Liver (tissue), 9 donors: ENCODE measurements around the gene IP6K3. TPM values are rescaled to one million over a fixed set of nuclear protein-coding genes. Genes with fewer than 3 reads are reported as not detected.
A peak's percentile ranks its signal among the peaks of the same experiment; 100 is the strongest.

Source experiments
- DNase-seq: peaks from one replicate; pipeline ENCODE4 v3.0.0-alpha.2; 2017; ENCODE audit warnings: low spot score
- H3K27ac ChIP-seq, 2 donors: one replicate each; pipeline ENCODE4 v1.7.0; 2013; ENCODE audit warnings: inconsistent platforms in 2 of 2, low read length in 2 of 2, control low read depth in 1 of 2, low read depth in 1 of 2, mild to moderate bottlenecking in 1 of 2
- H3K27me3 ChIP-seq, 4 donors: one replicate each; pipeline versions ENCODE4 v1.6.1 to v1.7.0; 2013; ENCODE audit warnings: low read length in 3 of 4, inconsistent platforms in 1 of 4, mild to moderate bottlenecking in 1 of 4, moderate library complexity in 1 of 4; ENCODE audit not compliant: control insufficient read depth in 4 of 4, insufficient read depth in 4 of 4
- H3K36me3 ChIP-seq, 4 donors: one replicate each; pipeline versions ENCODE4 v1.6.1 to v1.7.0; 2013; ENCODE audit warnings: low read length in 3 of 4, mild to moderate bottlenecking in 3 of 4, low read depth in 1 of 4, moderate library complexity in 1 of 4; ENCODE audit not compliant: control insufficient read depth in 4 of 4, insufficient read depth in 3 of 4
- H3K4me1 ChIP-seq, 4 donors: one replicate each; pipeline versions ENCODE4 v1.6.1 to v1.7.0; 2013; ENCODE audit warnings: low read length in 3 of 4, mild to moderate bottlenecking in 3 of 4, moderate library complexity in 1 of 4; ENCODE audit not compliant: control insufficient read depth in 4 of 4, insufficient read depth in 4 of 4
- H3K4me3 ChIP-seq, 3 donors: one replicate each; pipeline versions ENCODE4 v1.6.1 to v1.7.0; 2013; ENCODE audit warnings: low read length in 3 of 3, control low read depth in 1 of 3, low read depth in 1 of 3, mild to moderate bottlenecking in 1 of 3
- H3K9ac ChIP-seq, 2 donors: one replicate each; pipeline ENCODE4 v1.7.0; 2013; ENCODE audit warnings: low read length in 2 of 2, mild to moderate bottlenecking in 2 of 2, moderate library complexity in 2 of 2, control low read depth in 1 of 2, low read depth in 1 of 2
- H3K9me3 ChIP-seq, 4 donors: one replicate each; pipeline versions ENCODE4 v1.6.1 to v1.7.0; 2013; ENCODE audit warnings: low read length in 3 of 4; ENCODE audit not compliant: control insufficient read depth in 4 of 4
- ATF3 ChIP-seq: IDR thresholded peaks from 2 replicates; pipeline ENCODE4 v1.6.1; 2016; ENCODE audit warnings: antibody characterized with exemption
- CTCF ChIP-seq: fragments of 150-350 bp; IDR thresholded peaks from 2 replicates; pipeline ENCODE4 v1.5.1; 2017; ENCODE audit warnings: improper control_type of control experiment, low read depth, low read length; ENCODE audit not compliant: missing input control
- EGR1 ChIP-seq, 2 donors: IDR thresholded peaks; 2 replicates each; pipeline ENCODE4 v1.6.1; 2016 to 2018; ENCODE audit warnings: antibody characterized with exemption in 2 of 2, low read depth in 2 of 2
- FOXA1 ChIP-seq: IDR thresholded peaks from 2 replicates; pipeline ENCODE4 v1.6.1; 2016; ENCODE audit warnings: antibody characterized with exemption
- FOXA2 ChIP-seq: IDR thresholded peaks from 2 replicates; pipeline ENCODE4 v1.6.1; 2016; ENCODE audit warnings: antibody characterized with exemption
- GABPA ChIP-seq, 2 donors: IDR thresholded peaks in 1 of 2; conservative IDR thresholded peaks in 1 of 2; 2 replicates each; pipeline ENCODE4 v1.6.1; 2016; ENCODE audit warnings: antibody characterized with exemption in 2 of 2, mild to moderate bottlenecking in 1 of 2, moderate library complexity in 1 of 2
- HNF4A ChIP-seq, 2 donors: conservative IDR thresholded peaks; 2 replicates each; pipeline ENCODE4 v1.6.1; 2016; ENCODE audit warnings: antibody characterized with exemption in 2 of 2, mild to moderate bottlenecking in 2 of 2
- HNF4G ChIP-seq: IDR thresholded peaks from 2 replicates; pipeline ENCODE4 v1.6.1; 2016; ENCODE audit warnings: antibody characterized with exemption
- JUND ChIP-seq, 2 donors: IDR thresholded peaks; 2 replicates each; pipeline ENCODE4 v1.6.1; 2016; ENCODE audit warnings: antibody characterized with exemption in 2 of 2
- MAX ChIP-seq: IDR thresholded peaks from 2 replicates; pipeline ENCODE4 v1.6.1; 2016; ENCODE audit warnings: antibody characterized with exemption
- NR2F2 ChIP-seq: IDR thresholded peaks from 2 replicates; pipeline ENCODE4 v1.6.1; 2016; ENCODE audit warnings: antibody characterized with exemption
- RAD21 ChIP-seq, 2 donors: IDR thresholded peaks; 2 replicates each; pipeline ENCODE4 v1.6.1; 2016; ENCODE audit warnings: antibody characterized with exemption in 2 of 2, mild to moderate bottlenecking in 2 of 2
- RXRA ChIP-seq, 2 donors: IDR thresholded peaks; 2 replicates each; pipeline ENCODE4 v1.6.1; 2017 to 2018; ENCODE audit warnings: antibody characterized with exemption in 2 of 2, mild to moderate bottlenecking in 1 of 2
- SP1 ChIP-seq: IDR thresholded peaks from 2 replicates; pipeline ENCODE4 v1.6.1; 2018; ENCODE audit warnings: antibody characterized with exemption, mild to moderate bottlenecking
- TAF1 ChIP-seq: conservative IDR thresholded peaks from 2 replicates; pipeline ENCODE4 v1.6.1; 2016; ENCODE audit warnings: antibody characterized with exemption, mild to moderate bottlenecking
- YY1 ChIP-seq: IDR thresholded peaks from 2 replicates; pipeline ENCODE4 v1.6.1; 2016; ENCODE audit warnings: antibody characterized with exemption, mild to moderate bottlenecking
- ZBTB33 ChIP-seq: IDR thresholded peaks from 2 replicates; pipeline ENCODE4 v1.6.1; 2016; ENCODE audit warnings: antibody characterized with exemption
- WGBS: extraction: QIAGEN DNeasy Blood & Tissue Kit; methylation state at CpG from one replicate; pipeline ENCODE4 v1.1.7; 2013; 5-methylcytosine and 5-hydroxymethylcytosine counted together
- polyA plus RNA-seq, 2 donors: library from polyadenylated mRNA; stranded (reverse) in 1 of 2; unstranded in 1 of 2; fragments of 200-250 nt in 1 of 2; fragments of >200 nt in 1 of 2; fragmentation: Nextera tagmentation in 1 of 2; extraction: Ambion mirVana in 1 of 2; gene quantifications; one replicate each; pipeline versions ENCODE4 v1.2.1 to v1.2.3, GENCODE V29; 2013 to 2015
- total RNA-seq, 2 donors: library from RNA; depleted of rRNA; stranded (reverse); fragments of >200 nt; gene quantifications; one replicate each; pipeline ENCODE4 v1.2.3, GENCODE V29; 2014
- TF ChIP-seq, protein P1 (sequence below): IDR thresholded peaks from 2 replicates; pipeline ENCODE4 v1.6.1; 2016; ENCODE audit warnings: antibody characterized with exemption, mild to moderate bottlenecking
- donor health status: healthy.
- donor health status: healthy.
- donor health status: healthy.
- donor health status: healthy.
- donor health status: healthy.

The IP6K3 gene
- total and polyA plus RNA-seq, 4 donors: 1.5 to 12.9 (median 6.7) TPM

GRCh38 chr6:33759887-33760629, 13.4 kb upstream of the IP6K3 start:
- no peak overlapping the region for H3K9ac ChIP-seq
- H3K27me3 ChIP-seq: no peaks in the 10 kb centered on the region
- H3K27ac ChIP-seq: no peak overlapping the region
- DNase-seq: no peak
- H3K4me1 ChIP-seq: peaks cover 8 to 34% (median 23%) of the 10 kb centered on the region in 4 donors
- no peaks in the 10 kb centered on the region for H3K36me3 ChIP-seq
- no peak for TF ChIP-seq GABPA (IDR thresholded peaks at IDR 0.05 in 1 of 2, conservative IDR thresholded peaks at IDR 0.05 in 1 of 2)
- TF ChIP-seq MAX: no peak
- TF ChIP-seq HNF4A (conservative IDR thresholded peaks at IDR 0.05): no peak
- TF ChIP-seq JUND (IDR thresholded peaks at IDR 0.05): no peak
- TF ChIP-seq, protein P1, sequence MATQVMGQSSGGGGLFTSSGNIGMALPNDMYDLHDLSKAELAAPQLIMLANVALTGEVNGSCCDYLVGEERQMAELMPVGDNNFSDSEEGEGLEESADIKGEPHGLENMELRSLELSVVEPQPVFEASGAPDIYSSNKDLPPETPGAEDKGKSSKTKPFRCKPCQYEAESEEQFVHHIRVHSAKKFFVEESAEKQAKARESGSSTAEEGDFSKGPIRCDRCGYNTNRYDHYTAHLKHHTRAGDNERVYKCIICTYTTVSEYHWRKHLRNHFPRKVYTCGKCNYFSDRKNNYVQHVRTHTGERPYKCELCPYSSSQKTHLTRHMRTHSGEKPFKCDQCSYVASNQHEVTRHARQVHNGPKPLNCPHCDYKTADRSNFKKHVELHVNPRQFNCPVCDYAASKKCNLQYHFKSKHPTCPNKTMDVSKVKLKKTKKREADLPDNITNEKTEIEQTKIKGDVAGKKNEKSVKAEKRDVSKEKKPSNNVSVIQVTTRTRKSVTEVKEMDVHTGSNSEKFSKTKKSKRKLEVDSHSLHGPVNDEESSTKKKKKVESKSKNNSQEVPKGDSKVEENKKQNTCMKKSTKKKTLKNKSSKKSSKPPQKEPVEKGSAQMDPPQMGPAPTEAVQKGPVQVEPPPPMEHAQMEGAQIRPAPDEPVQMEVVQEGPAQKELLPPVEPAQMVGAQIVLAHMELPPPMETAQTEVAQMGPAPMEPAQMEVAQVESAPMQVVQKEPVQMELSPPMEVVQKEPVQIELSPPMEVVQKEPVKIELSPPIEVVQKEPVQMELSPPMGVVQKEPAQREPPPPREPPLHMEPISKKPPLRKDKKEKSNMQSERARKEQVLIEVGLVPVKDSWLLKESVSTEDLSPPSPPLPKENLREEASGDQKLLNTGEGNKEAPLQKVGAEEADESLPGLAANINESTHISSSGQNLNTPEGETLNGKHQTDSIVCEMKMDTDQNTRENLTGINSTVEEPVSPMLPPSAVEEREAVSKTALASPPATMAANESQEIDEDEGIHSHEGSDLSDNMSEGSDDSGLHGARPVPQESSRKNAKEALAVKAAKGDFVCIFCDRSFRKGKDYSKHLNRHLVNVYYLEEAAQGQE: no peak
- no peak for TF ChIP-seq ATF3
- TF ChIP-seq RXRA (IDR thresholded peaks at IDR 0.05): no peak
- no peak for TF ChIP-seq TAF1
- WGBS: 88% methylated on average over 9 of the region's 9 CpGs
- H3K9me3 ChIP-seq: no peaks in the 10 kb centered on the region
- H3K4me3 ChIP-seq: no peak overlapping the region

DNA sequence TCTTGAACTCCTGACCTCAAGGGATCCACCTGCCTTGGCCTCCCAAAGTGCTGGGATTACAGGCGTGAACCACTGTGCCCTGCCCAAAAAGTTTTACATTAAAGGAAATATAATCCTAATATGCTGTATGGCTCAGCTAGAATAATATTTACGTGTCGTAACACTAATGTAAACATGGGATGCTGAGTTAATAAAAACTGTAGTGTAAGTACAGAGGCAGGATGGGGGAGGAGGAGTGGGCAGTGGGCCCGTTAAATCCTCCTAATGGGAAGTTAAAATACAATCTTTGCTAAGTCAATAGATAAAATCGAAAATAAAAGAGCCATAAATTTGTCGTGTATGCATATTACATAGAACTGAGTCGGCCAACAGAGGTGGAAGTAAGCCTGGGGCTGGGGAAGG, 12.1 kb upstream of the IP6K3 start:
- no peak overlapping the region for H3K4me3 ChIP-seq
- H3K36me3 ChIP-seq: no peaks in the 10 kb centered on the region
- 32% methylated on average over 7 of the region's 7 CpGs for WGBS
- no peak for DNase-seq
- H3K9me3 ChIP-seq: no peaks in the 10 kb centered on the region
- TF ChIP-seq FOXA1 (no peak), GABPA (IDR thresholded peaks at IDR 0.05 in 1 of 2, conservative IDR thresholded peaks at IDR 0.05 in 1 of 2) (no peak), HNF4G (no peak), NR2F2 (no peak), EGR1 (IDR thresholded peaks at IDR 0.05; ENCODE audit: low read depth in 2 of 2) (no peak), RAD21 (IDR thresholded peaks at IDR 0.05) (no peak), ZBTB33 (no peak), HNF4A (conservative IDR thresholded peaks at IDR 0.05) (no peak), RXRA (IDR thresholded peaks at IDR 0.05) (no peak), TAF1 (no peak), ATF3 (no peak), MAX (no peak), JUND (IDR thresholded peaks at IDR 0.05) (no peak), SP1 (no peak), YY1 (no peak), FOXA2 (no peak), CTCF (no peak)
- TF ChIP-seq, protein P1: no peak
- peak overlapping the region in 1 of 2 donors; percentile 54 for H3K27ac ChIP-seq
- no peaks in the 10 kb centered on the region for H3K27me3 ChIP-seq
- no peak overlapping the region for H3K9ac ChIP-seq
- H3K4me1 ChIP-seq: peaks cover 8 to 34% (median 23%) of the 10 kb centered on the region in 4 donors
